Stimulated activated CD8-positive, alpha-beta memory T cell treated with anti-CD3 and anti-CD28 coated beads, Interleukin-15, amount 100 ng/mL, for 1 hour (primary cell): ENCODE results near the gene GKN2.
A peak's percentile ranks its signal among the peaks of the same experiment; 100 is the strongest.
"Not testable (repeated sequence)": the region's sequence is repeated elsewhere in the genome, so short reads cannot be mapped to it uniquely, and the experiment has no call there.

ENCODE experiments used
- DNase-seq: peaks from one replicate; pipeline ENCODE4 v3.0.0-alpha.2; 2020; ENCODE audit warnings: low read depth

GKN2 gene

DNA sequence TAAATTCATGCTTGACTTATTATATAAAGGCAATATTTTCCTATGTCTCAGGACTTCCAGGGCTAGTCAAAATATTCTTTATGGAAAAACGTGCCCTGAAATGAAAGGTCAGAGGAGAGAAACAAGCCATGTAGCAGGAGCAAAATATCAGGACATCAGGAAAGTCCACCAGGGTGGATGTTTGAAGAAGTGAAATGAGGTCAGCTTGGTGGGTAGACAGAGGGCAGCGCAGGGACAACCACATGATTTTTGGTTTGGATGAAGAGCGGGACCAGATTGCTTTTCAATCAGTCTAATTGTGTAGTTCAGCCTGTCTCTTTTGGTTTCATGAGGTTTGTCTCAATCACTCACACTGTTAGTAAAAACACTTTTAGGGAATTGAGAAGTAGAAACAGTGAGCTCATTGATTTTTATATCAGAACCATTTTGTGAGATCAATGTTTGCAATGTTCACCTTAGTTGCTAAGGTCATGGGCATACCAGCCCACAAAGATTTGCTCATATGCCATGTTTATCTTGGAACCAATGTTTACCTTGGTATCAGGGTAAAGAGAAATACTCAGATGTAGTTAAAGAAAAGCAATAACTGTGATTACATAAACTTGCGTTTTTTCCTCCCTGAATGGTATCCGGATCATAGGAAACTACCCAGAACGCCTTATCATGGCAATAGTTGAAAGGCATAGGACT is 32.1 kb downstream of the GKN2 start:
- DNase-seq: no peak

- no peak for DNase-seq
Measured at GRCh38 chr2:68918497-68918896, 34.2 kb downstream of the GKN2 start.

DNA sequence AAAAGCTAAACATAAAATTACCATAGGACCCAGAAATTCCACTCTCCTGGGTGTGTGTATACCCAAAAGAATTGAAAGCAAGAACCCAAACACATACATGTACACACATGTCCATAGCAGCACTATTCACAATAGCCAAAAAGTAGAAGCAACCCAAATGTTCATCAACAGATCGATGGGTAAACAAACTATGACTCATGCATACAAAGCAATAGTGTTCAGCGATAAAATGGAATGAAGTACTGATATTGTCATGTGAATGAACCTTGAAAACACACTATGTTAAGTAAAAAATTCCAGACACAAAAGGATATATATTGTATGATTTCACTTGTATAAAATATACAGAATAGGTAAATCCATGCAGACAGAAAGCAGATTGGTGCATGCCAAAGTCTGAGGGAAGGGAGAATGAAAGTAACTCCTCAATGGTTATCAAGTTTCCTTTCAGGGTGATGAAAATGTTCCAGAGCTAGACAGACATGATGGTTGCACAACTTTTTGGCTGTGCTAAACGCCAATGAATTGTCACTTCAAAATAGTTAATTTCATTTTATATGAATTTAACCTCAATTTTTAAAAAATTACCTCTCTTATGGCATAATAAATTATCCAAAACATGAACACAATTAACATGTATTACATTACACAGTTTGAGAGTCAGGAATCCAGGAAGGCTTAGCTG is 35.5 kb downstream of the GKN2 start:
- DNase-seq: no peak

DNA sequence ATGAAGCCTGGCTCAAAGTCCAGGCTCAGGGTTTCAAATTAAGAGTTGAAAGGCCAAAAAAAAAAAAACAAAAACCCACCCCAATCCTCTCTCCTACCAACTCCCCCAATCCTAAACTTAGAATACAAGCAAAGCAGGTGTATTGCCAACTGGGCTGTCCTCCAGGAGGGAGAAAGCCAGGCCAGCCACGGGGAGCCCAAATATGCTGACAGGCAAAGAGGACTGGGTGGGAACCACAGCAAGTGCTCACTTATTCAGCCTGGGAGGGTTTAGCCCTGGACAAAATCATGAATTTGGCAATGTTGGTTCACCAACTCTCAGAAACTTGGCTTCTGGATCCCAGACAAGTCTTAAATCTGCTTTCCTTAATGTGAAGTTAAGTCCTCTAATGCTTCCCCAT is 36.5 kb downstream of the GKN2 start:
- DNase-seq: no peak

GRCh38 chr2:68915393-68915792 is 37.3 kb downstream of the GKN2 start:
- DNase-seq: no peak

- no peak for DNase-seq
Measured at GRCh38 chr2:68913359-68913758, 39.3 kb downstream of the GKN2 start.

DNA sequence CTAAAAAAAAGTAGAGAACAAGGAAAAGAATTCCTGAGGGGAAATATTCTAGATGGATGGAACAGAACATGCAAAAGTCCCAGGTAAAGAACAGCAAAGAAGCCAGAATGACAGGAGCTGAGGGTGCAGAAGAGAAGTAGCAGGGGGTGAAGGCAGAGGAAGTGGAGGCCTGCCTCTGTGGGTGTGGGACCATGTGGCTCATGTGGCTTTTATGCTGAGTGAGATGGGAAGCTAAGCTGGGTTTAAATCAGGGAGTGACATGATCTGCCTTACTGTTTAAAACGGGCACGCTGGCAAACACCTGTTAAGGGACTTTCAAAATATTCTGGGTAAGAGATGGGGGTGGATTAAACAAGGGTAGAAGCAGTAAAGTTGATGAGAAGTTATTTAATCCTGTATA is 40.0 kb downstream of the GKN2 start:
- no peak for DNase-seq

- no peak for DNase-seq
Measured at GRCh38 chr2:68912111-68912510, 40.6 kb downstream of the GKN2 start.

- no peak for DNase-seq
Measured at GRCh38 chr2:68911709-68912108, 41.0 kb downstream of the GKN2 start.

GRCh38 chr2:68911246-68911645 is 41.4 kb downstream of the GKN2 start:
- no peak for DNase-seq

GRCh38 chr2:68909793-68910674 is 42.7 kb downstream of the GKN2 start:
- DNase-seq: peak; percentile 58

GRCh38 chr2:68908392-68908970 is 44.2 kb downstream of the GKN2 start:
- peak; percentile 72 for DNase-seq

DNA sequence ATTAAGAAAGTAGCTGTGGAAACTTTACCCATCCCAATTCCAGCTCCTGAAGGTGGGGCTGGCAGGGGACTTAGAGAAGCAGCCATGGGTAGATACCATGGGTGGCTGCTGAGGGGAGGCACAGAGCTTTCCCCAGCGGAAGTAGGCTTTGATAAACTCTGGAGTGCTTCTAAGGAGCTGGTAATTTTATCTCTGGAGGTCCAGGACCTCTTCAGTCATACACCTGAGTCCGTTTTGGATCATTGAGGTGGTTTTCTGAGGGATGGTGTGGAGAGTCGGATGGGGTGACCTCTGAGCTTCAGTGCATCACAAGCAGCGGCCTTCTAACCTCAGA is 44.8 kb downstream of the GKN2 start:
- no peak for DNase-seq

DNA sequence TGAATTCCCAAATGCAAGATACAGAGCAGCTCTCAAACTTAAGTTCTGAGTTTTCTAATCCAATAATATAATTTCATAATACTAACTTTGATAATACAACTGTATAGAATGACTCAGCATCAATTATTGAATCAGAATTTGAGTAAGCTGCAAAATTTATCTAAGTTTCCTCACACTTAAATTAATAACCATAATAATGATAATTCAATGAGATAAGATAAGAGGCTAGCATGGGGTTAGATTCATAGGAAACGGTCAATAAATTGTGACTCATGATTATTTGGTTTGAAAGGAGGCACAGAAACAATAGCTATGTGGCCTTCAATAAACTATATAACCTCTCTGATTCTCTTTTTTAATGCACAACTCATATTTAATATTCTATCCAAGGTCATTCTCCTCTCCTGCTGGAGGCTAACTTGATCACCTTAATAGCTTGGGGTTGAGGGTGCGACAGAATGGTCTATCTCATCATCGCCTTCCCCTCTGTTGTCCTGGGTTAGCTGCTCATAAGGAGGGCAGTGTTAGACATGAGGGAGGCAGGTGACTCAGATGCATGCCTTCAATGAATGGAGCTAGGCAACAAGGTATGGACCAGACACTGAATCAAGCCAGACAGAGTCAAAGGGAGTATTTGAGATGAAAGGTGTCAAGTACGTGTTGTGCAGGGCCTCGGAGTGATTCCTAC is 45.3 kb downstream of the GKN2 start:
- DNase-seq: no peak

GRCh38 chr2:68906716-68907115 is 46.0 kb downstream of the GKN2 start:
- DNase-seq: no peak

DNA sequence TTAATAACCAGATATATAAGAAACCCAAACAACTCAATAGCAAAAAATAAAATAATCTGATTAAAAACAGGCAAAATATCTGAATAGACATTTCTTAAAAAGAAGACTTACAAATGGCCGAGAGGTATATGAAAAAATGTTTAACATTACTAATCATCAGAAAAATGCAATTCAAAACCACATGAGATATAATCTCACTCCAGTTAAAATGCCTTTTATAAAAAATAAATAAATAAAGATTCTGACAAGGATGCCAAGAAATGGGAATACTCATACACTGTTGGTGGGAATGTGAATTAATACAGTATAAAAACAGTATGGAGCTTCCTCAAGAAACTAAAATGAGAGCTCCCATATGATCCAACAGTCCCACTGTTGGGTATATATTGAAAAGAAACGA is 47.6 kb downstream of the GKN2 start:
- DNase-seq: no peak

DNA sequence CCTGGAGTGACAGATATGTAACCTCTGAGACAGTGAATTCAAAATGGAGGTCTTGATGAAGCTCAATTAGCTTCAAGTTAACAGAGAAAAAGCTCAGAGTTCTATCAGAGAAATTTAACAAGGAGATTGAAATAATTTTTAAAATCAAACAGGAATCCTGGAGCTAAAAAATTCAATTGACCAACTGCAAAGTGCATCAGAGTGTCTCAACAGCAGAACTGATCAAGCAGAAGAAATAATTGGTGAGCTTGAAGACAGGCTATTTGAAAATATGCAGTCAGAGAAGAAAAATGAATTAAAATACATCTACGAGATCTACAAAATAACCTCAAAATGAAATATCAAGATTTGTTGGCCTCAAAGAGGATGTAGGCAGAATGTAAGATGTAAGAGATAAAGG is 51.1 kb downstream of the GKN2 start:
- DNase-seq: no peak

DNA sequence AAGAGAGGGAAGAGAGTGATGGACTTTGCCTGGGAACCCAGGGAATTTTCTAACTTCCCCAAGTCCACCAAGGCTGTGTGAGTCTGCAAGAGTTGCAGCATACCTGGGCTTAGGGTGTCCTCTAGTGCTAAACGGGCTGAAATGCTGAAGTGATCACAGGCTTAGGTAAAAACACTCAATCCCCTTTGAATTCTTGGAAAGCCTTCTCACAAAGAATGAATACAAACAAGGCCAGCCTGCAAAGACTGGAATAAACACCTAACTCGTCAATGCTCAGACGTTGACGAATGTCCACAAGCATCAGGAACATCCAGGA is 51.5 kb downstream of the GKN2 start:
- DNase-seq: no peak

- no peak for DNase-seq
Measured at GRCh38 chr2:68900496-68901198, 52.0 kb downstream of the GKN2 start.

DNA sequence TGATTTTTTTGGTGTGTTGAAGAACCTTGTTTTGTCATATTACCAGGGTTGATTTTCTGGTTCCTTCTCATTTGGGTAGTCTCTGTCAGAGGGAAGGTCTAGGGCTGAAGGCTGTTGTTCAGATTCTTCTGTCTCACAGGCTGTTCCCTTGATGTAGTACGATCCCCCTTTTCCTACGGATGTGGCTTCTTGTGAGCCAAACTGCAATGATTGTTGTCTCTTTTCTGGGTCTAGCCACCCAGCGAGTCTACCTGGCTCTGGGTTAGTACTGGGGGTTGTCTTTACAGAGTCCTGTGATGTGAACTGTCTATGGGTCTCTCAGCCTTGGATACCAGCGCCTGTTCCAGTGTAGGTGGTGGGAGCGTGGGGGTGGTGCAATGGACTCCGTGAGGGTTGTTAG is 56.7 kb downstream of the GKN2 start:
- DNase-seq: not testable (repeated sequence)
